ENCODE measurements around the gene PLS3. TPM values are rescaled to one million over a fixed set of nuclear protein-coding genes. Genes with fewer than 3 reads are reported as not detected.

Gene PLS3
- total RNA-seq, 4 donors from 2014 or later = 129 to 268 (median 174) TPM

DNA sequence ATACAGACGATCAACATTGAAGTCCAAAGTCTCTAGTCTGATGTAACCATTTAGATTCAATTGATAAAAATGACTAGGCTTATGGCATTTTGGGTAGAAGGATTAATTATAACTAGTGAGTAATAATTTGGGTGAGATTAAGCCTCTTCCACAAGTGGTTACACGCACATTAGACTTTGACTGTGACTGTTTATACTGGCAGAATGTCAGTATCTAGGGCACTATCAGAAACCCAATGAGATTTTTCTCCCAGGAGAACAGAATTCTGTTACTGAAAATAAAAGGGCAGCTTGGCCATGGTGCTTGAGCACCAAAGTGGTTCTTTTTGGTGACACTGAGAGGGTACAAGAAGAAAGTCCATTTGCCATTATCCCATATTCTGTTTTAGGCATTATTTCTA, 3.3 kb downstream of the PLS3 start:
- H3K36me3 ChIP-seq = no peaks in the 10 kb centered on the region
- DNase-seq = no peak
- H3K27ac ChIP-seq = peak overlapping the region; percentile 86 to 97
- H3K4me1 ChIP-seq = no peaks in the 10 kb centered on the region
- intact Hi-C loops (cut with DNase I; ENCODE audit: low total_unique reads) = no loop called here
- H3K27me3 ChIP-seq = peaks cover 0 to 6% of the 10 kb centered on the region in 2 donors
- H3K4me3 ChIP-seq = no peak overlapping the region
- no peaks in the 10 kb centered on the region for H3K9me3 ChIP-seq
- no peak for TF ChIP-seq POLR2A (IDR thresholded peaks at IDR 0.05)
- TF ChIP-seq, protein P1, sequence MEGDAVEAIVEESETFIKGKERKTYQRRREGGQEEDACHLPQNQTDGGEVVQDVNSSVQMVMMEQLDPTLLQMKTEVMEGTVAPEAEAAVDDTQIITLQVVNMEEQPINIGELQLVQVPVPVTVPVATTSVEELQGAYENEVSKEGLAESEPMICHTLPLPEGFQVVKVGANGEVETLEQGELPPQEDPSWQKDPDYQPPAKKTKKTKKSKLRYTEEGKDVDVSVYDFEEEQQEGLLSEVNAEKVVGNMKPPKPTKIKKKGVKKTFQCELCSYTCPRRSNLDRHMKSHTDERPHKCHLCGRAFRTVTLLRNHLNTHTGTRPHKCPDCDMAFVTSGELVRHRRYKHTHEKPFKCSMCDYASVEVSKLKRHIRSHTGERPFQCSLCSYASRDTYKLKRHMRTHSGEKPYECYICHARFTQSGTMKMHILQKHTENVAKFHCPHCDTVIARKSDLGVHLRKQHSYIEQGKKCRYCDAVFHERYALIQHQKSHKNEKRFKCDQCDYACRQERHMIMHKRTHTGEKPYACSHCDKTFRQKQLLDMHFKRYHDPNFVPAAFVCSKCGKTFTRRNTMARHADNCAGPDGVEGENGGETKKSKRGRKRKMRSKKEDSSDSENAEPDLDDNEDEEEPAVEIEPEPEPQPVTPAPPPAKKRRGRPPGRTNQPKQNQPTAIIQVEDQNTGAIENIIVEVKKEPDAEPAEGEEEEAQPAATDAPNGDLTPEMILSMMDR (IDR thresholded peaks at IDR 0.05) = no peak

DNA sequence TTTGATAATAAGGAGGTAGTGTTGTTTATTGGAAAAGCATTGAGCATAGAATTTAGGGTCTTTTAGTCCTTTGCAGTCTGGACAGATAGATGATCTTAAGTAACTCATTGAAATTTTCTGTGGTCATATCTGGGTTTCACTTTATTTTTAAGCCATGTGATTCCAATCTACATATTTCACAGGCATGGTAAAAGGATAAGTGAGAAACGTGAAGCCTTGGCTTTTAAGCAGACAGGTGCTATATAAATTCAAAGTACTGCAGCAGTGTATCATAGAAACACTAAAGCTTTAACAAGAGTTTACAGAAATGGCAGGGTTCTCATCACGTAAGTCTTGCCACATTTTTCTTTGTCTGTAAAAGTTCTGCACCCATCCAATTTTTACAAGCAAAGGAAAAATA, 4.9 kb downstream of the PLS3 start:
- no peak for DNase-seq
- Histone ChIP-seq H3K4me1 (no peaks in the 10 kb centered on the region), H3K9me3 (no peaks in the 10 kb centered on the region), H3K36me3 (no peaks in the 10 kb centered on the region), H3K4me3 (no peak overlapping the region), H3K27ac (peak overlapping the region in 1 of 2 donors; percentile 11), H3K27me3 (peaks cover 0 to 6% of the 10 kb centered on the region in 2 donors)
- intact Hi-C loops (cut with DNase I; ENCODE audit: low total_unique reads) = no loop called here
- TF ChIP-seq, protein P1 (IDR thresholded peaks at IDR 0.05) = no peak
- no peak for TF ChIP-seq POLR2A (IDR thresholded peaks at IDR 0.05)

DNA sequence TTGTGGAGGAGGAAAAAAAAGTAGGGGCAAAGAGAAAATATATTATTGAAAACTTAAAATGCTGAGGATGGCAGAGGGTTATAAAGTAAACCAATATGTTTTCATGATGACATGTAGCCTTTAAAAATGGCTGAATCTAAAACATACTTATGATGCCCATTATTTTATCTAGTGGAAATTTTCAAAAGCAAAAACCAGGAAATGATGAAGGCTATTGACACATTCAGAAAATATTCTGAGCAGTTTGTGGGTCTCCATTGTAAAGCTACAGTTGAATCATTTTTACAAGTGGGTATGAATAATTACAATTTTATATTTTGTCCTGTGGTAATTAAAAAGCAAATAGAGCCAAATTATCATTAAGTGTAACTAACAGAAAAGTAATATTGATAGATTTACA, 10.7 kb downstream of the PLS3 start:
- peak overlapping the region in 1 of 2 donors; percentile 64 for H3K27ac ChIP-seq
- intact Hi-C loops (cut with DNase I; ENCODE audit: low total_unique reads) = no loop called here
- TF ChIP-seq, protein P1 (IDR thresholded peaks at IDR 0.05) = no peak
- no peak for TF ChIP-seq POLR2A (IDR thresholded peaks at IDR 0.05)
- H3K36me3 ChIP-seq = no peaks in the 10 kb centered on the region
- H3K9me3 ChIP-seq = no peaks in the 10 kb centered on the region
- H3K4me1 ChIP-seq = no peaks in the 10 kb centered on the region
- no peak overlapping the region for H3K4me3 ChIP-seq
- DNase-seq = no peak
- H3K27me3 ChIP-seq = no peaks in the 10 kb centered on the region

DNA sequence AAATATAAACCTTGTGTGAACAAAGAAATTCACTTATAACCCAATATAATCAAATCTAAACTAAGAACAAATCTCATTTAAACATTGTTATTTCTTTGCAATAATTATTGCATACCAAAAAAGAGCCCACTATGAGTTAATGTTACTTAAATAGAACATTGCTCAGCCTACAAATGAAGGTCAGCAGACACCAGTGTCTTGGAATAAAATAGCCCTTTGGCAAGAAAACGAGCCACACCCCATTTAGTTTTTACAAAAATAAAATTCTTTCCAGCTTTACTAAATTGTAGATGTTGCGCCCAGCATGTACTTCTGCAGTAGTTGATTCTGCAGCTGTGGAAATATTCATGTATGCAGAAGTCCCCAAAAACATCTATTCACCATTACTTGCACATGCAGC, 12.2 kb downstream of the PLS3 start:
- intact Hi-C loops (cut with DNase I; ENCODE audit: low total_unique reads) = no loop called here
- Histone ChIP-seq H3K27me3 (peaks cover 0 to 4% of the 10 kb centered on the region in 2 donors), H3K9me3 (no peaks in the 10 kb centered on the region), H3K4me3 (no peak overlapping the region), H3K4me1 (no peaks in the 10 kb centered on the region), H3K27ac (peak overlapping the region; percentile 45 to 64), H3K36me3 (no peaks in the 10 kb centered on the region)
- no peak for DNase-seq
- TF ChIP-seq, protein P1 (IDR thresholded peaks at IDR 0.05) = no peak
- TF ChIP-seq POLR2A (IDR thresholded peaks at IDR 0.05) = peak in 1 of 2 donors; percentile 40

DNA sequence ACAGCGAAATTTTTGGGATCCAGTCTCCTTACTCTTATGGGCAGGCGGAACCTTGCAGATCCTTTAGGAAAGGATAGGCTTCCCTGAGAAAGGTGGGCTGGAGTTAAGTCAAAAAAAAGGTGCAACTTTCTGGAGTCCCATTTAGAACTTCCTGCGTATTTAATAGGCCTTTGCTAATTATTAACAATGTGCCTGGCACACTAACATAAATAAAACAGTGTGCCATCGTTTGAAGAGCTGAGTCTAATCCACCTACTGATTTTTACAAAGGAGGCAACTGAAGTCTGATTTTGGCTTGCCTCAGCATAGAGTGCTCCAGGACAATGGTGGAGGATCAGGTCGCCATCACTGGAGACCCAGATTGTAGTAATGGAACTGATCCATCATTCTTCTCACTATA, 15.7 kb downstream of the PLS3 start:
- H3K4me3 ChIP-seq = no peak overlapping the region
- intact Hi-C loops (cut with DNase I; ENCODE audit: low total_unique reads) = no loop called here
- DNase-seq = no peak
- no peak overlapping the region for H3K27ac ChIP-seq
- H3K36me3 ChIP-seq = no peaks in the 10 kb centered on the region
- no peaks in the 10 kb centered on the region for H3K9me3 ChIP-seq
- TF ChIP-seq, protein P1 (IDR thresholded peaks at IDR 0.05) = no peak
- TF ChIP-seq POLR2A (IDR thresholded peaks at IDR 0.05) = no peak
- H3K4me1 ChIP-seq = no peaks in the 10 kb centered on the region
- peaks cover 0 to 9% of the 10 kb centered on the region in 2 donors for H3K27me3 ChIP-seq
